ENCODE measurements around the gene PRDM15. TPM values are rescaled to one million over a fixed set of nuclear protein-coding genes. Genes with fewer than 3 reads are reported as not detected.

Gene PRDM15
- total RNA-seq, 1 donor from 2014 or later = 16.2 TPM

GRCh38 chr21:41857771-41858300 is 21.3 kb downstream of the PRDM15 start:
- DNase-seq (ENCODE audit: low spot score, unreplicated experiment) = no peak
- Mint-ChIP-seq H3K4me1 (ENCODE audit: low read depth) (no peaks in the 10 kb centered on the region), H3K9me3 (ENCODE audit: low read depth) (no peaks in the 10 kb centered on the region), H3K4me3 (ENCODE audit: low read depth) (no peak overlapping the region), H3K27me3 (no peaks in the 10 kb centered on the region), H3K36me3 (ENCODE audit: insufficient read depth) (peaks cover 14% of the 10 kb centered on the region), H3K27ac (no peak overlapping the region)
- TF ChIP-seq CTCF (IDR thresholded peaks at IDR 0.05; ENCODE audit: unreplicated experiment) = no peak

GRCh38 chr21:41856572-41856971 is 22.6 kb downstream of the PRDM15 start:
- Mint-ChIP-seq H3K4me1 (ENCODE audit: low read depth) (no peaks in the 10 kb centered on the region), H3K27ac (no peak overlapping the region), H3K36me3 (ENCODE audit: insufficient read depth) (peaks cover 14% of the 10 kb centered on the region), H3K9me3 (ENCODE audit: low read depth) (no peaks in the 10 kb centered on the region), H3K27me3 (no peaks in the 10 kb centered on the region), H3K4me3 (ENCODE audit: low read depth) (no peak overlapping the region)
- TF ChIP-seq CTCF (IDR thresholded peaks at IDR 0.05; ENCODE audit: unreplicated experiment) = no peak
- DNase-seq (ENCODE audit: low spot score, unreplicated experiment) = no peak

- H3K4me1 Mint-ChIP-seq (ENCODE audit: low read depth) = no peaks in the 10 kb centered on the region
- peaks cover 18% of the 10 kb centered on the region for H3K36me3 Mint-ChIP-seq (ENCODE audit: insufficient read depth)
- no peak for TF ChIP-seq CTCF (IDR thresholded peaks at IDR 0.05; ENCODE audit: unreplicated experiment)
- no peaks in the 10 kb centered on the region for H3K27me3 Mint-ChIP-seq
- no peaks in the 10 kb centered on the region for H3K9me3 Mint-ChIP-seq (ENCODE audit: low read depth)
- H3K27ac Mint-ChIP-seq = no peak overlapping the region
- DNase-seq (ENCODE audit: low spot score, unreplicated experiment) = no peak
- no peak overlapping the region for H3K4me3 Mint-ChIP-seq (ENCODE audit: low read depth)
Observed at GRCh38 chr21:41854426-41854995, 24.6 kb downstream of the PRDM15 start.

- H3K4me3 Mint-ChIP-seq (ENCODE audit: low read depth) = no peak overlapping the region
- peaks cover 2% of the 10 kb centered on the region for H3K4me1 Mint-ChIP-seq (ENCODE audit: low read depth)
- peaks cover 21% of the 10 kb centered on the region for H3K36me3 Mint-ChIP-seq (ENCODE audit: insufficient read depth)
- no peaks in the 10 kb centered on the region for H3K27me3 Mint-ChIP-seq
- no peak for DNase-seq (ENCODE audit: low spot score, unreplicated experiment)
- TF ChIP-seq CTCF (IDR thresholded peaks at IDR 0.05; ENCODE audit: unreplicated experiment) = no peak
- peaks cover 3% of the 10 kb centered on the region for H3K9me3 Mint-ChIP-seq (ENCODE audit: low read depth)
- no peak overlapping the region for H3K27ac Mint-ChIP-seq
Observed at GRCh38 chr21:41852929-41853320, 26.2 kb downstream of the PRDM15 start.

GRCh38 chr21:41852151-41852928 is 26.8 kb downstream of the PRDM15 start:
- H3K9me3 Mint-ChIP-seq (ENCODE audit: low read depth) = peaks cover 3% of the 10 kb centered on the region
- no peaks in the 10 kb centered on the region for H3K27me3 Mint-ChIP-seq
- peaks cover 18% of the 10 kb centered on the region for H3K36me3 Mint-ChIP-seq (ENCODE audit: insufficient read depth)
- no peak for TF ChIP-seq CTCF (IDR thresholded peaks at IDR 0.05; ENCODE audit: unreplicated experiment)
- H3K4me1 Mint-ChIP-seq (ENCODE audit: low read depth) = peaks cover 2% of the 10 kb centered on the region
- no peak overlapping the region for H3K4me3 Mint-ChIP-seq (ENCODE audit: low read depth)
- no peak overlapping the region for H3K27ac Mint-ChIP-seq
- DNase-seq (ENCODE audit: low spot score, unreplicated experiment) = no peak

All from progenitor cell of endocrine pancreas (in vitro differentiated cells).